Measurements from ENCODE around the gene ADGRG3. TPM values are rescaled to one million over a fixed set of nuclear protein-coding genes. Genes with fewer than 3 reads are reported as not detected.

ADGRG3 gene
- total and polyA plus RNA-seq, 2 of the 8 experiments (the other 6 are each of a cell fraction or from before 2014, with no cell fraction given): 0.28 to 0.98 TPM

GRCh38 chr16:57658878-57659674 is 9.0 kb upstream of the ADGRG3 start:
- ChIA-PET CTCF (ENCODE audit: partially characterized antibody) (interaction anchor here (0.9 to 2.8 kb wide), 5 partner anchors 9 to 64 kb away, joined by 3 to 12 read pairs (median 4); partner anchors contain the start of gene ADGRG3), POLR2A (ENCODE audit: partially characterized antibody) (interaction anchor here (1.4 kb wide), 1 partner anchor 98 kb away, joined by 3 read pairs; no protein-coding TSS in a partner anchor)
- H2BK20ac ChIP-seq (ENCODE audit: low read length): no peak overlapping the region
- no peak overlapping the region for H3K56ac ChIP-seq (replicated peaks; ENCODE audit: insufficient read length, low read depth, low read length)
- no peak overlapping the region for H4K91ac ChIP-seq (replicated peaks; ENCODE audit: insufficient read length, low read length)
- no peak overlapping the region for H3K4me2 ChIP-seq (ENCODE audit: insufficient read depth in 1 of 2, low read depth in 2 of 2, low read length in 2 of 2)
- no peak overlapping the region for H2AK5ac ChIP-seq (ENCODE audit: low read depth, low read length)
- no peak overlapping the region for H2BK12ac ChIP-seq (ENCODE audit: low read depth, low read length)
- H2BK5ac ChIP-seq (ENCODE audit: low read depth, low read length): no peak overlapping the region; the same call in 1 of the 2 replicates
- no peaks in the 10 kb centered on the region for H4K20me1 ChIP-seq (replicated peaks in 1 of 2; ENCODE audit: control insufficient read depth in 1 of 2, insufficient read depth in 2 of 2, low read length in 2 of 2)
- FAIRE-seq (no peak), DNase-seq (ENCODE audit: low read depth in 1 of 2, low spot score in 2 of 2) (no peak)
- H3K4me3 ChIP-seq (ENCODE audit: extremely low read depth in 1 of 4, insufficient read depth in 2 of 4, low read depth in 3 of 4, low read length in 4 of 4): no peak overlapping the region
- 86% methylated on average over 18 of the region's 19 CpGs; no CpG with 5 or more reads in 1 of the 2 experiments for WGBS, 2 experiments (ENCODE audit: extremely low coverage in 1 of 2, insufficient coverage in 1 of 2, insufficient read length in 1 of 2, insufficient replicate concordance in 2 of 2, low coverage in 1 of 2, low lambda C conversion rate in 2 of 2, missing lambda C conversion rate in 1 of 2)
- no peak overlapping the region for H3K23ac ChIP-seq (ENCODE audit: insufficient read length)
- H3K27me3 ChIP-seq (replicated peaks in 1 of 4; ENCODE audit: control insufficient read depth in 3 of 4, extremely low read depth in 1 of 4, insufficient read depth in 3 of 4, low read length in 3 of 4): no peaks in the 10 kb centered on the region
- H3K79me1 ChIP-seq (ENCODE audit: low read depth, low read length): no peaks in the 10 kb centered on the region
- H3K9me3 ChIP-seq (ENCODE audit: insufficient read depth in 2 of 2, low read depth in 1 of 2, low read length in 1 of 2): no peaks in the 10 kb centered on the region
- no peaks in the 10 kb centered on the region for H3K79me2 ChIP-seq (ENCODE audit: control insufficient read depth in 1 of 2, insufficient read depth in 2 of 2, low read length in 2 of 2)
- H3K9ac ChIP-seq (replicated peaks in 1 of 4; ENCODE audit: extremely low read depth in 1 of 4, low read depth in 3 of 4, low read length in 3 of 4): no peak overlapping the region
- no peak overlapping the region for H2BK15ac ChIP-seq (ENCODE audit: low read length)
- H3K18ac ChIP-seq (ENCODE audit: extremely low read depth, low read length): no peak overlapping the region
- no peak overlapping the region for H4K8ac ChIP-seq (ENCODE audit: extremely low read depth, insufficient read depth, low read length)
- no peak overlapping the region for H2BK120ac ChIP-seq (replicated peaks; ENCODE audit: low read depth, low read length)
- no peaks in the 10 kb centered on the region for H3K36me3 ChIP-seq (ENCODE audit: control insufficient read depth in 2 of 4, insufficient read depth in 4 of 4, low read length in 3 of 4)
- H3K23me2 ChIP-seq (ENCODE audit: low read depth, low read length): no peaks in the 10 kb centered on the region
- no peak overlapping the region for H3K4ac ChIP-seq (replicated peaks; ENCODE audit: insufficient read length, low read depth, low read length)
- no peak overlapping the region for H3K27ac ChIP-seq (ENCODE audit: low read depth, low read length)
- peaks cover 0 to under 1% (median 0%) of the 10 kb centered on the region in 4 experiments; a peak in 1 of 7 replicates for H3K4me1 ChIP-seq (replicated peaks in 1 of 4; ENCODE audit: control insufficient read depth in 3 of 4, insufficient read depth in 4 of 4, low read length in 3 of 4)
- no peak overlapping the region for H2AFZ ChIP-seq (ENCODE audit: low read length)
- no peak overlapping the region for H4K5ac ChIP-seq (ENCODE audit: insufficient read length, low read depth, low read length)
- no peak overlapping the region for H3K14ac ChIP-seq (ENCODE audit: insufficient read length)
